HepG2 (cell line): Measurements from ENCODE around the gene MCF2L. TPM values are rescaled to one million over a fixed set of nuclear protein-coding genes. Genes with fewer than 3 reads are reported as not detected.

ENCODE experiments used
- DNMT1 ChIP-seq: sonication (generic); formaldehyde crosslinking; IDR thresholded peaks from 2 replicates; pipeline ENCODE4 v1.5.1; 2020; ENCODE audit warnings: mild to moderate bottlenecking, missing genetic modification reagents
- ELK4 ChIP-seq: sonication (generic); formaldehyde crosslinking; IDR thresholded peaks from 2 replicates; pipeline ENCODE4 v1.9.0; 2021; ENCODE audit warnings: missing genetic modification reagents, borderline replicate concordance
- ETV6 ChIP-seq: sonication (generic); formaldehyde crosslinking; conservative IDR thresholded peaks from 2 replicates; pipeline ENCODE4 v1.4.0; 2020; ENCODE audit warnings: missing genetic modification reagents
- HES4 ChIP-seq: sonication (generic); formaldehyde crosslinking; IDR thresholded peaks from 2 replicates; pipeline ENCODE4 v1.9.0; 2021; ENCODE audit warnings: mild to moderate bottlenecking, missing genetic modification reagents, borderline replicate concordance
- HOXA3 ChIP-seq: sonication (generic); formaldehyde crosslinking; IDR thresholded peaks from 2 replicates; pipeline ENCODE4 v1.5.0; 2020; ENCODE audit warnings: missing genetic modification reagents
- ISL2 ChIP-seq: sonication (generic); formaldehyde crosslinking; IDR thresholded peaks from 2 replicates; pipeline ENCODE4 v1.5.0; 2020; ENCODE audit warnings: missing genetic modification reagents
- KLF9 ChIP-seq: IDR thresholded peaks from 2 replicates; pipeline ENCODE4 v1.6.1; 2016; ENCODE audit warnings: low read depth
- NFE2L2 ChIP-seq: fragments of 150-350 bp; IDR thresholded peaks from 2 replicates; pipeline ENCODE4 v1.6.1; 2014; ENCODE audit warnings: low read length
- NR2C2 ChIP-seq: sonication (generic); formaldehyde crosslinking; IDR thresholded peaks from 2 replicates; pipeline ENCODE4 v1.4.0; 2020; ENCODE audit warnings: missing genetic modification reagents, mild to moderate bottlenecking, moderate library complexity, borderline replicate concordance
- PHB2 ChIP-seq: fragments of 450-650 bp; IDR thresholded peaks from 2 replicates; pipeline ENCODE4 v1.6.1; 2018; ENCODE audit not compliant: partially characterized antibody
- POGK ChIP-seq: sonication (generic); formaldehyde crosslinking; conservative IDR thresholded peaks from 2 replicates; pipeline ENCODE4 v1.8.0; 2022; ENCODE audit warnings: mild to moderate bottlenecking, moderate library complexity, missing genetic modification reagents
- STAG1 ChIP-seq: sonication (generic); formaldehyde crosslinking; IDR thresholded peaks from 2 replicates; pipeline ENCODE4 v1.4.0; 2020; ENCODE audit warnings: missing genetic modification reagents
- TBP ChIP-seq: sonication (generic); formaldehyde crosslinking; IDR thresholded peaks from 2 replicates; pipeline ENCODE4 v1.5.0; 2020; ENCODE audit warnings: missing genetic modification reagents
- ZFP1 ChIP-seq: IDR thresholded peaks from 2 replicates; pipeline ENCODE4 v1.6.1; 2016
- ZNF18 ChIP-seq: sonication (generic); formaldehyde crosslinking; IDR thresholded peaks from 2 replicates; pipeline ENCODE4 v1.8.0; 2022; ENCODE audit warnings: mild to moderate bottlenecking, missing genetic modification reagents; ENCODE audit not compliant: insufficient replicate concordance
- ZNF496 ChIP-seq: sonication (generic); formaldehyde crosslinking; IDR thresholded peaks from 2 replicates; pipeline ENCODE4 v1.8.1; 2023; ENCODE audit warnings: mild to moderate bottlenecking, moderate library complexity, missing genetic modification reagents; ENCODE audit not compliant: insufficient replicate concordance
- ZNF552 ChIP-seq: sonication (generic); formaldehyde crosslinking; IDR thresholded peaks from 2 replicates; pipeline ENCODE4 v1.9.0; 2022; ENCODE audit warnings: missing genetic modification reagents, mild to moderate bottlenecking, borderline replicate concordance
- ZNF75D ChIP-seq: sonication (generic); formaldehyde crosslinking; IDR thresholded peaks from 2 replicates; pipeline ENCODE4 v1.8.1; 2023; ENCODE audit warnings: missing genetic modification reagents, mild to moderate bottlenecking, borderline replicate concordance
- ZSCAN21 ChIP-seq: sonication (generic); formaldehyde crosslinking; IDR thresholded peaks from 2 replicates; pipeline ENCODE4 v1.8.0; 2022; ENCODE audit warnings: mild to moderate bottlenecking, missing genetic modification reagents, moderate library complexity, borderline replicate concordance
- polyA plus RNA-seq, 8 experiments: library from polyadenylated mRNA; depleted of rRNA in 3 of 8; stranded (reverse) in 7 of 8; unstranded in 1 of 8; fragments of >200 nt; fragmentation: Illumina TruSeq in 4 of 8; extraction: Trizol in 4 of 8; gene quantifications; 2 replicates each; pipeline versions ENCODE4 v1.2.1 to v1.2.3, GENCODE V29; 2011 to 2016; ENCODE audit warnings: low read depth in 4 of 8, missing spikeins in 1 of 8, mixed read lengths in 1 of 8; ENCODE audit not compliant: insufficient read depth in 1 of 8
- total RNA-seq, 5 experiments: library from RNA; depleted of rRNA; stranded (reverse); fragments of >200 nt; fragmentation: Illumina TruSeq; extraction: Trizol; gene quantifications; 2 replicates each; pipeline ENCODE4 v1.2.3, GENCODE V29; 2016; ENCODE audit warnings: low read depth in 1 of 5
- TF ChIP-seq, protein P1 (sequence below): sonication (generic); formaldehyde crosslinking; IDR thresholded peaks from 2 replicates; pipeline ENCODE4 v1.4.0; 2020; ENCODE audit warnings: missing genetic modification reagents, mild to moderate bottlenecking, borderline replicate concordance

MCF2L gene
- total and polyA plus RNA-seq, 2 of the 13 experiments (the other 11 are each of a cell fraction or from before 2014, with no cell fraction given): 19.4 to 28.4 TPM

- TF ChIP-seq ZNF552 (CRISPR knock-in tag) (peak; percentile 1; the same call in 1 of the 2 replicates), KLF9 (CRISPR knock-in tag) (peak; percentile 67; the same call in 1 of the 2 replicates), STAG1 (peak; percentile 38), ETV6 (no peak; the same call in 1 of the 2 replicates), HOXA3 (CRISPR knock-in tag) (peak; percentile 90), DNMT1 (CRISPR knock-in tag) (0 out of 2 replicates have a peak, but pooled peaks have one; percentile 18), ZNF18 (no peak), NFE2L2 (no peak), ZSCAN21 (CRISPR knock-in tag) (peak; percentile 97), ZFP1 (CRISPR knock-in tag) (0 out of 2 replicates have a peak, but pooled peaks have one; percentile 33), ISL2 (peak; percentile 81), PHB2 (no peak), ELK4 (no peak), NR2C2 (CRISPR knock-in tag) (peak; percentile 79), ZNF75D (CRISPR knock-in tag) (no peak), POGK (CRISPR knock-in tag) (no peak; the same call in 1 of the 2 replicates), ZNF496 (no peak), HES4 (CRISPR knock-in tag) (no peak), TBP (CRISPR knock-in tag) (peak; percentile 74; the same call in 1 of the 2 replicates)
- TF ChIP-seq, protein P1, sequence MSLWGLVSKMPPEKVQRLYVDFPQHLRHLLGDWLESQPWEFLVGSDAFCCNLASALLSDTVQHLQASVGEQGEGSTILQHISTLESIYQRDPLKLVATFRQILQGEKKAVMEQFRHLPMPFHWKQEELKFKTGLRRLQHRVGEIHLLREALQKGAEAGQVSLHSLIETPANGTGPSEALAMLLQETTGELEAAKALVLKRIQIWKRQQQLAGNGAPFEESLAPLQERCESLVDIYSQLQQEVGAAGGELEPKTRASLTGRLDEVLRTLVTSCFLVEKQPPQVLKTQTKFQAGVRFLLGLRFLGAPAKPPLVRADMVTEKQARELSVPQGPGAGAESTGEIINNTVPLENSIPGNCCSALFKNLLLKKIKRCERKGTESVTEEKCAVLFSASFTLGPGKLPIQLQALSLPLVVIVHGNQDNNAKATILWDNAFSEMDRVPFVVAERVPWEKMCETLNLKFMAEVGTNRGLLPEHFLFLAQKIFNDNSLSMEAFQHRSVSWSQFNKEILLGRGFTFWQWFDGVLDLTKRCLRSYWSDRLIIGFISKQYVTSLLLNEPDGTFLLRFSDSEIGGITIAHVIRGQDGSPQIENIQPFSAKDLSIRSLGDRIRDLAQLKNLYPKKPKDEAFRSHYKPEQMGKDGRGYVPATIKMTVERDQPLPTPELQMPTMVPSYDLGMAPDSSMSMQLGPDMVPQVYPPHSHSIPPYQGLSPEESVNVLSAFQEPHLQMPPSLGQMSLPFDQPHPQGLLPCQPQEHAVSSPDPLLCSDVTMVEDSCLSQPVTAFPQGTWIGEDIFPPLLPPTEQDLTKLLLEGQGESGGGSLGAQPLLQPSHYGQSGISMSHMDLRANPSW (CRISPR knock-in tag): peak; percentile 85; the same call in 1 of the 2 replicates
These were observed 153.7 kb downstream of the MCF2L start, which contains the start of gene F10 (continued) for GRCh38 chr13:113122550-113123225.
